CD14-positive monocyte (primary cell): ENCODE data around the gene BCAP31. TPM values are rescaled to one million over a fixed set of nuclear protein-coding genes. Genes with fewer than 3 reads are reported as not detected.

Experiments
- DNase-seq, 3 donors: peaks; one replicate each; pipeline ENCODE4 v3.0.0-alpha.2; 2011 to 2022
- H2AFZ ChIP-seq: 2 replicates; pipeline ENCODE4 v1.6.0; 2012; ENCODE audit warnings: mild to moderate bottlenecking, low read depth, low read length, inconsistent platforms; ENCODE audit not compliant: insufficient read depth, poor library complexity, severe bottlenecking
- H3K27ac ChIP-seq, 2 donors: 1 replicate in 1 of 2; 2 replicates in 1 of 2; pipeline ENCODE4 v1.5.1; 2012 to 2013; ENCODE audit warnings: low read length in 2 of 2, control low read depth in 1 of 2, inconsistent platforms in 1 of 2, low read depth in 1 of 2, mild to moderate bottlenecking in 1 of 2
- H3K27me3 ChIP-seq, 2 donors: one replicate each; pipeline versions ENCODE4 v1.6.0 to v1.6.1; 2011 to 2013; ENCODE audit warnings: low read length in 2 of 2; ENCODE audit not compliant: control insufficient read depth in 2 of 2, insufficient read depth in 2 of 2
- H3K36me3 ChIP-seq, 2 donors: replicated peaks in 1 of 2; 1 replicate in 1 of 2; 2 replicates in 1 of 2; pipeline versions ENCODE4 v1.5.1 to v1.6.1; 2012 to 2013; ENCODE audit warnings: low read length in 2 of 2, control low read depth in 1 of 2, inconsistent platforms in 1 of 2, mild to moderate bottlenecking in 1 of 2; ENCODE audit not compliant: insufficient read depth in 2 of 2, control insufficient read depth in 1 of 2
- H3K4me1 ChIP-seq, 2 donors: 1 replicate in 1 of 2; 2 replicates in 1 of 2; pipeline versions ENCODE4 v1.5.1 to v1.6.1; 2012 to 2013; ENCODE audit warnings: low read length in 2 of 2, control low read depth in 1 of 2, inconsistent platforms in 1 of 2, mild to moderate bottlenecking in 1 of 2, moderate library complexity in 1 of 2; ENCODE audit not compliant: insufficient read depth in 2 of 2, control insufficient read depth in 1 of 2
- H3K4me2 ChIP-seq: replicated peaks from 2 replicates; pipeline ENCODE3; 2012; ENCODE audit warnings: low read length, moderate library complexity, mild to moderate bottlenecking; ENCODE audit not compliant: poor library complexity, severe bottlenecking; ENCODE audit errors: extremely low read depth
- H3K4me3 ChIP-seq, 3 experiments: fragments of 200-600 bp in 1 of 3; sonication (generic) in 1 of 3; replicated peaks in 1 of 3; 1 replicate in 2 of 3; 2 replicates in 1 of 3; pipeline ENCODE4 v1.5.1; 2011 to 2013; ENCODE audit warnings: low read length in 3 of 3, mild to moderate bottlenecking in 3 of 3, control low read depth in 2 of 3, low read depth in 2 of 3, inconsistent platforms in 1 of 3, moderate library complexity in 1 of 3
- H3K79me2 ChIP-seq: 2 replicates; pipeline ENCODE4 v1.6.0; 2012; ENCODE audit warnings: mild to moderate bottlenecking, control low read depth, inconsistent platforms, low read length, moderate library complexity; ENCODE audit not compliant: insufficient read depth
- H3K9ac ChIP-seq: 2 replicates; pipeline ENCODE4 v1.6.0; 2017; ENCODE audit warnings: low read length, mild to moderate bottlenecking; ENCODE audit not compliant: insufficient read depth, poor library complexity, severe bottlenecking
- H3K9me3 ChIP-seq, 2 donors: replicated peaks in 1 of 2; 1 replicate in 1 of 2; 2 replicates in 1 of 2; pipeline versions ENCODE4 v1.5.1 to v1.6.1; 2012 to 2013; ENCODE audit warnings: low read length in 2 of 2, control low read depth in 1 of 2; ENCODE audit not compliant: control insufficient read depth in 1 of 2, insufficient read depth in 1 of 2
- H4K20me1 ChIP-seq: 2 replicates; pipeline ENCODE4 v1.6.0; 2012; ENCODE audit warnings: mild to moderate bottlenecking, low read length, control low read depth, moderate library complexity; ENCODE audit not compliant: insufficient read depth
- H3K27ac Mint-ChIP-seq, 7 donors: one replicate each; pipeline ENCODE4 v1.8.0; 2020; ENCODE audit warnings: mild to moderate bottlenecking in 7 of 7, mixed read lengths in 7 of 7, moderate library complexity in 6 of 7, inconsistent platforms in 2 of 7
- H3K27me3 Mint-ChIP-seq, 3 donors: one replicate each; pipeline ENCODE4 v1.8.0; 2021 to 2022; ENCODE audit warnings: low read depth in 3 of 3, mild to moderate bottlenecking in 3 of 3, mixed read lengths in 3 of 3, moderate library complexity in 3 of 3, inconsistent platforms in 1 of 3
- H3K36me3 Mint-ChIP-seq, 2 donors: one replicate each; pipeline ENCODE4 v1.8.0; 2020; ENCODE audit warnings: mixed read lengths in 2 of 2, inconsistent platforms in 1 of 2, mild to moderate bottlenecking in 1 of 2
- H3K4me1 Mint-ChIP-seq: one replicate; pipeline ENCODE4 v1.8.0; 2020; ENCODE audit warnings: mild to moderate bottlenecking, mixed read lengths
- H3K4me3 Mint-ChIP-seq, 2 donors: one replicate each; pipeline ENCODE4 v1.8.0; 2020; ENCODE audit warnings: mild to moderate bottlenecking in 2 of 2, mixed read lengths in 2 of 2, moderate library complexity in 1 of 2
- H3K9me3 Mint-ChIP-seq, 7 donors: one replicate each; pipeline ENCODE4 v1.8.0; 2020 to 2022; ENCODE audit warnings: mixed read lengths in 7 of 7, mild to moderate bottlenecking in 6 of 7, moderate library complexity in 6 of 7, inconsistent platforms in 2 of 7
- WGBS: methylation state at CpG from one replicate; pipeline ENCODE4 v1.1.5; 2013; ENCODE audit warnings: missing lambda C conversion rate; ENCODE audit not compliant: insufficient coverage; 5-methylcytosine and 5-hydroxymethylcytosine counted together
- intact Hi-C, 2 donors: fragments of 100-400 bp; cut with micrococcal nuclease; formaldehyde crosslinking; loops; one replicate each; pipeline versions ENCODE4 v1.15.0 to v1.15.1; 2023
- polyA plus RNA-seq, 3 donors: library from polyadenylated mRNA; depleted of rRNA in 1 of 3; unstranded in 2 of 3; stranded (reverse) in 1 of 3; fragments of 300-500 nt in 2 of 3; fragments of >200 nt in 1 of 3; fragmentation: Illumina TruSeq in 2 of 3; gene quantifications; 1 replicate in 2 of 3; 2 replicates in 1 of 3; pipeline ENCODE4 v1.2.3, GENCODE V29; 2012 to 2021
- TF ChIP-seq, protein P1 (sequence below): fragments of 200-600 bp; IDR thresholded peaks from one replicate; pipeline ENCODE4 v1.8.0; 2022; ENCODE audit warnings: antibody characterized with exemption, mild to moderate bottlenecking

BCAP31 gene
- polyA plus RNA-seq, 3 donors, result 139 to 294 (median 288) TPM

DNA sequence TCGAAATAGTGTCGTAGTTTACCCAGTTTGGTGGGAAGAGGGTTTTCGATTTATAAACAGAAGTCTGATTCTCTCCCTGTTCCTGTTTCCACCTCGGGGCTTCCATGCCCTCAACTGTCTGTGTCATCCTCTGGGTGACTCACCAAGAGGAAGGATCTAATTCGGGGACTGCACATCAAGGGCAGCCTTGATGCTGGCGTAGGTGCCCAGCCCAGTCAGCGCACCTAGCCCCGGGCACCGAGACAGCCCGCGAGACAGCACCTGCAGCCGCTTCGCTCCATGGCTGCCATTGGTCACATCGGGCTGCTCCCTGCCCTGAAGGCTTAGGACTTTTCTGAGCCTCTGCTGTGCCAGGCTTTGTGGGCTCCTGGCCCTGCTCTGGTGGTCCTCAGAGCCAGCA is 8.2 kb upstream of the BCAP31 start:
- TF ChIP-seq, protein P1, sequence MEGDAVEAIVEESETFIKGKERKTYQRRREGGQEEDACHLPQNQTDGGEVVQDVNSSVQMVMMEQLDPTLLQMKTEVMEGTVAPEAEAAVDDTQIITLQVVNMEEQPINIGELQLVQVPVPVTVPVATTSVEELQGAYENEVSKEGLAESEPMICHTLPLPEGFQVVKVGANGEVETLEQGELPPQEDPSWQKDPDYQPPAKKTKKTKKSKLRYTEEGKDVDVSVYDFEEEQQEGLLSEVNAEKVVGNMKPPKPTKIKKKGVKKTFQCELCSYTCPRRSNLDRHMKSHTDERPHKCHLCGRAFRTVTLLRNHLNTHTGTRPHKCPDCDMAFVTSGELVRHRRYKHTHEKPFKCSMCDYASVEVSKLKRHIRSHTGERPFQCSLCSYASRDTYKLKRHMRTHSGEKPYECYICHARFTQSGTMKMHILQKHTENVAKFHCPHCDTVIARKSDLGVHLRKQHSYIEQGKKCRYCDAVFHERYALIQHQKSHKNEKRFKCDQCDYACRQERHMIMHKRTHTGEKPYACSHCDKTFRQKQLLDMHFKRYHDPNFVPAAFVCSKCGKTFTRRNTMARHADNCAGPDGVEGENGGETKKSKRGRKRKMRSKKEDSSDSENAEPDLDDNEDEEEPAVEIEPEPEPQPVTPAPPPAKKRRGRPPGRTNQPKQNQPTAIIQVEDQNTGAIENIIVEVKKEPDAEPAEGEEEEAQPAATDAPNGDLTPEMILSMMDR, result no peak

DNA sequence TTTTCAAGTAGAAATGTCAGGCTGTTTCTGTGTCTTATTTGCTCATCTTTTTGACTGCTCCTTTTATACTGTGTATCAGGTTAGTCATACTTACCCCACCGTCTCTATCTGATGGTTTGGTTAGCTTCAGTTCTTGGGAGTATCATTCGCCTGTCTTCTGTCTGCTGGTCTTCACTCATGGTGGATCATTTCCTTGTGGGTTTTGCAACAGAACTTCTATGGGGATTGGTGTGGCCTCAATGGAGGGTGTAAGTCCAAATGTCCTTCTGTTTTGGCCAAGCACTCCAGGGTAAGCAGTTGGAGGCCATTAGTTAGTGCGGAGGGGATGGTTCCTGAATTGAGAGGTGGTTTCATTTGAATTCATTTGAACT is 7.6 kb upstream of the BCAP31 start:
- peak overlapping the region; percentile 91 to 96 for H3K27ac ChIP-seq
- H3K9me3 ChIP-seq, result peaks cover 0 to 7% of the 10 kb centered on the region in 2 donors
- TF ChIP-seq, protein P1, result no peak
- intact Hi-C loops, result no loop called here
- no CpG with 5 or more reads among the region's 3 CpGs for WGBS
- Mint-ChIP-seq H3K9me3 (peaks cover 0 to 28% (median 18%) of the 10 kb centered on the region in 7 donors), H3K36me3 (peaks cover 42 to 55% of the 10 kb centered on the region in 2 donors), H3K27ac (peak overlapping the region; percentile 89 to 98 (median 93)), H3K4me1 (peaks cover 47% of the 10 kb centered on the region), H3K4me3 (peak overlapping the region in 1 of 2 donors; percentile 55), H3K27me3 (peaks cover 0 to 9% (median 0%) of the 10 kb centered on the region in 3 donors)
- DNase-seq, result peak in 2 of 3 donors; percentile 29 to 42
- no peak overlapping the region for H2AFZ ChIP-seq
- peaks cover 24% of the 10 kb centered on the region for H4K20me1 ChIP-seq
- H3K27me3 ChIP-seq, result no peaks in the 10 kb centered on the region
- H3K79me2 ChIP-seq, result peaks cover 39% of the 10 kb centered on the region
- peak overlapping the region; percentile 15 for H3K4me2 ChIP-seq
- peak overlapping the region in 1 of 3 experiments; percentile 25 for H3K4me3 ChIP-seq
- H3K36me3 ChIP-seq, result peaks cover 20 to 26% of the 10 kb centered on the region in 2 donors
- H3K9ac ChIP-seq, result peak overlapping the region; percentile 55
- peaks cover 60 to 65% of the 10 kb centered on the region in 2 donors for H3K4me1 ChIP-seq

More for the DNA sequence above, 8.2 kb upstream of the BCAP31 start:
- peaks cover 0 to 7% of the 10 kb centered on the region in 2 donors for H3K9me3 ChIP-seq
- 10% methylated on average over 4 of the region's 14 CpGs for WGBS
- H3K9ac ChIP-seq, result peak overlapping the region; percentile 55
- Mint-ChIP-seq H3K4me1 (peaks cover 41% of the 10 kb centered on the region), H3K4me3 (peak overlapping the region; percentile 34 to 55), H3K9me3 (peaks cover 0 to 25% (median 18%) of the 10 kb centered on the region in 7 donors), H3K27me3 (peaks cover 0 to 8% (median 0%) of the 10 kb centered on the region in 3 donors), H3K36me3 (peaks cover 46 to 61% of the 10 kb centered on the region in 2 donors), H3K27ac (peak overlapping the region; percentile 89 to 98 (median 93))
- peak overlapping the region in 1 of 3 experiments; percentile 25 for H3K4me3 ChIP-seq
- H3K4me2 ChIP-seq, result peak overlapping the region; percentile 15
- peak; percentile 73 to 87 (median 80) for DNase-seq
- intact Hi-C loops, result no loop called here
- H3K27ac ChIP-seq, result peak overlapping the region; percentile 91 to 96
- H3K79me2 ChIP-seq, result peaks cover 39% of the 10 kb centered on the region
- H3K36me3 ChIP-seq, result peaks cover 26 to 32% of the 10 kb centered on the region in 2 donors
- no peaks in the 10 kb centered on the region for H3K27me3 ChIP-seq
- H3K4me1 ChIP-seq, result peaks cover 55 to 59% of the 10 kb centered on the region in 2 donors
- H2AFZ ChIP-seq, result no peak overlapping the region
- peaks cover 24% of the 10 kb centered on the region for H4K20me1 ChIP-seq
